ENCODE measurements around the gene ZFYVE28.

DNA sequence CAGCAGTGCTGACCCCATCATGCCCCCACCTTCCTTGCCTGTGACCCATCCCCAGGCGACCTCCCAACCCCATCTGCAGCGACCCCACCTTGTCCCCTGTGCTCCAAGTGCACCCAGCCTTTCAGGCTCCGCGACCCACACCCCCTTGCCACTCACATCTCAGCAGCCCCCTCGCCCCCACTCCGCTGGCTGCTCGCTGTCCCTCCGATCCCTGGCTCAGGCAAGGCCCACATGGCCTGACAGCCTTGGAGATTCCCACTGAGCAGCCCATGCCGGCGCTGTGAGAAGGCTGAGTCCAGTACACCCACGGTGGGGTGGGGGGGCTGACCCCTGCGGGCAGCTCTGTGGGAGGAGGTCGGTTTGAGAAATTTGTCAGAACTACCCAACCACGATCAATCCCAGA, 9.1 kb downstream of the ZFYVE28 start:
- no peak for TF ChIP-seq CTCF (IDR thresholded peaks at IDR 0.05)
- TF ChIP-seq POLR2A (IDR thresholded peaks at IDR 0.05): no peak
- no peak for TF ChIP-seq POLR2AphosphoS5 (IDR thresholded peaks at IDR 0.05)
- no peak for TF ChIP-seq EP300 (IDR thresholded peaks at IDR 0.05)
